HG03060 (cell line): ENCODE results near the gene UBA7.
A peak's percentile ranks its signal among the peaks of the same experiment; 100 is the strongest.
"Not testable (repeated sequence)": the region's sequence is repeated elsewhere in the genome, so short reads cannot be mapped to it uniquely, and the experiment has no call there.

ENCODE experiments used
- ATAC-seq: cut with Tn5 transposase; IDR thresholded peaks from one replicate; pipeline ENCODE4 v1.9.1; 2021; ENCODE audit warnings: low read depth, moderate number of reproducible peaks; ENCODE audit not compliant: unreplicated experiment

The UBA7 gene, protein sequence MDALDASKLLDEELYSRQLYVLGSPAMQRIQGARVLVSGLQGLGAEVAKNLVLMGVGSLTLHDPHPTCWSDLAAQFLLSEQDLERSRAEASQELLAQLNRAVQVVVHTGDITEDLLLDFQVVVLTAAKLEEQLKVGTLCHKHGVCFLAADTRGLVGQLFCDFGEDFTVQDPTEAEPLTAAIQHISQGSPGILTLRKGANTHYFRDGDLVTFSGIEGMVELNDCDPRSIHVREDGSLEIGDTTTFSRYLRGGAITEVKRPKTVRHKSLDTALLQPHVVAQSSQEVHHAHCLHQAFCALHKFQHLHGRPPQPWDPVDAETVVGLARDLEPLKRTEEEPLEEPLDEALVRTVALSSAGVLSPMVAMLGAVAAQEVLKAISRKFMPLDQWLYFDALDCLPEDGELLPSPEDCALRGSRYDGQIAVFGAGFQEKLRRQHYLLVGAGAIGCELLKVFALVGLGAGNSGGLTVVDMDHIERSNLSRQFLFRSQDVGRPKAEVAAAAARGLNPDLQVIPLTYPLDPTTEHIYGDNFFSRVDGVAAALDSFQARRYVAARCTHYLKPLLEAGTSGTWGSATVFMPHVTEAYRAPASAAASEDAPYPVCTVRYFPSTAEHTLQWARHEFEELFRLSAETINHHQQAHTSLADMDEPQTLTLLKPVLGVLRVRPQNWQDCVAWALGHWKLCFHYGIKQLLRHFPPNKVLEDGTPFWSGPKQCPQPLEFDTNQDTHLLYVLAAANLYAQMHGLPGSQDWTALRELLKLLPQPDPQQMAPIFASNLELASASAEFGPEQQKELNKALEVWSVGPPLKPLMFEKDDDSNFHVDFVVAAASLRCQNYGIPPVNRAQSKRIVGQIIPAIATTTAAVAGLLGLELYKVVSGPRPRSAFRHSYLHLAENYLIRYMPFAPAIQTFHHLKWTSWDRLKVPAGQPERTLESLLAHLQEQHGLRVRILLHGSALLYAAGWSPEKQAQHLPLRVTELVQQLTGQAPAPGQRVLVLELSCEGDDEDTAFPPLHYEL

GRCh38 chr3:49813497-49814174 is at the start of gene UBA7:
UBA7 (minus strand) TSS chr3:49813953; CDS start chr3:49813787, 166 bp downstream.
- no peak for ATAC-seq

GRCh38 chr3:49859576-49860305 is 46.0 kb upstream of the UBA7 start:
- no peak for ATAC-seq

DNA sequence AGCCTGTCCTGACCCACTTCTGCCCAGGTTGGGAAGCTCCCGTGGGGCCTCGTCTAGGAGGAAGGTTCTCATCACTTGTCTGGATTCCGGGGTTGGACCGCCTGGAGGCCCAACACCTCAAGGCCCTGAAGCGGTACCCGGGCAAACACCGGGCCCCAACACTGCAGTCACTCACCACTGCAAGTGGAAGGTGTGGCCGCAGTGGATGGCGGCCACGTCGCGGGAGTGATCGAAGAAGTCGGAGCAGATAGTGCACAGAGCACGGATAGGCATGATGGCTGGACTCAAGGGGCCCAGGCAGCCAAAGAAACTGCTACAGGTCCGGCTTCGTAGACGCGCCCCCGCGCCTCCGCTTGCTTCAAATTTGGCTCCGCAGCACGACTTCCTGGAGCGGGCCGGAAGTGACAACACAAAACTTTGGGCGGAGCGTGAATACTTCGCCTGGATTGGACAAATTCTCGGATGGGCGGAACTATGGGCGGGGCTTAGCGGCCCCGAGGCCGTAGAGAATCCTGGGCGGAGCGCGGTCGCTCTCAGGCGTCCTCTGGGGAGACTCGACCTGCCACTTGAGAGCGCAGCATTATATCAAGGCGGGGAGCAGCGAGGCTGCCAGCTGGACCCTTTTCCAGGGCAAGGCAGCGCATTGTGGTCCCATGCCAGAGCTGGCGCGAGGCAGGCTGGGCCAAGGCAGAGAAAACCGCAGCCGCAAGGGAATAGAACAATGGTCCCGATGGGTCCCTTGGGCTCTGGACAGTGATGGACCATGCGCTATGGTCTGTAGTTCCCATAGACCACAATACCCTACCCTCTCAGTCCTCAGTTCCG is 42.6 kb upstream of the UBA7 start, which contains the start of gene TRAIP:
TRAIP (minus strand) TSS at position 384 of the 825 bp plus-strand sequence; CDS start at position 273, 111 bp downstream.
- ATAC-seq, result peak; percentile 95

GRCh38 chr3:49855662-49856061 is 41.9 kb upstream of the UBA7 start:
- ATAC-seq, result no peak

- ATAC-seq, result no peak
Observed at GRCh38 chr3:49845694-49846093, 31.9 kb upstream of the UBA7 start.

DNA sequence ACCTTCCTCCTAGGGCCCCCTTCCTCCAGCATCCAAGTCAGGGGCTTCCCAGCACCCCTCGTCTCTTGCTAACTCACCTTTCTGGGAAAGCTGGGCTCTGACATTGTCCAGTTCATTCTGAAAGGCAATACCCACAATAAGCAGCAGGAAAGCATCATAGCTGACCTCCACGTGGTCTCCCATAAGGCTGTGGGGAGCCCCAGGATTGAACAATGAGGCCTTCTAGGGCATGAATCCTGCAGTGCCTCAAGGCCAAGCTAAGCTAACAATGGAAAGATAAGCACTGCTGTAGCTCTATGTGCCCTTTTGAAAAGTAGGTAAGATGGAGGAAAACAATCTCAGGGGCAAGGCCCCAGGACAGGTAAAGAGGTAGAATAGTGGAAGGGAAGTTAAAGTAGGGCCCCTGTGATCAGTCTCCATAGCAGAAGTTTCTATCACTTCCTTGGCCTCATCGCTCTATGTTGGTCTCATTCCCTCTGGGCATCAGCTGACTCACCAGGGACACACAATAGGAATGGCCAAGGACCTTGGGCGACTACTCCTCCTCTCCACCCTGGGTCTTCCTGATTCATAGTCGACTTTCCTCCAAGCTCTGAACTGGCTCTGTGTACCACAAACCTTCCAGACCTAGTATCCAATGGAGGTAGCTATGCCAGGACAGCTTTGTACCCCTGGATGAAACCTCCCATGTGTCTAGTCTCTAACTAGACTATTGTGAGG is 30.9 kb upstream of the UBA7 start:
- no peak for ATAC-seq

DNA sequence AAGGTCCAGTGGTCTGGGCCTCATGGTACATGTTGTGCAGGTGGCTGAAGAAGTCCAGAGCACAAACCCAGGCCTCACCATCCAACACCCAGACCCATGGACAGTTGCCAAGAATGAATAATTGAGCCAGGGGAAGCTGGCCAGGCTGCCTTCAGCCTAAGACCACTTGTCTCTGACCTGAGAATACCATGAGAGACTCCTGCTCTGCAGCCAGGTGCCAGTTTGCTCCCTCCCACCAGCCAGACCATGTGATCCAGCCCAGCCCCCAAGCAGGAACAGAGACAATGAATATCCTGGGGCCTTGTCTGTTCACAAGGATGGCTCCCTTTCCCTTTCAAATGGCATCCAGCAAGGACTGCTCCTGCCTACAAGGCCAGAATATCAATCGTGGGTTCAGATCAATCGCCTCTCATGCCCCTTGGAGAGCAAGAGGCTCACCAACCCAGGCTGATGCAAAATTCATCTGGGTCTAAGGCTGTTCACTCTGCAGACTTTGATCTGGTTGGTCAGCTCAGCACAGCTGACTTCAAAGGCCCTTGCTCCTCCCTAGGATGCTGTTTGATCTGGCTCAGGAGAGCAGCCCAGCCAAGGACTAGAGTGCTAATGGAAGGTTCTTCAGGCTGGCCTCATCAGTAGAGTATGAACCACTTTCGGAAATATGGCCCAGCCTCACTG is 29.2 kb upstream of the UBA7 start:
- ATAC-seq, result no peak

GRCh38 chr3:49841806-49842205 is 28.1 kb upstream of the UBA7 start:
- no peak for ATAC-seq

DNA sequence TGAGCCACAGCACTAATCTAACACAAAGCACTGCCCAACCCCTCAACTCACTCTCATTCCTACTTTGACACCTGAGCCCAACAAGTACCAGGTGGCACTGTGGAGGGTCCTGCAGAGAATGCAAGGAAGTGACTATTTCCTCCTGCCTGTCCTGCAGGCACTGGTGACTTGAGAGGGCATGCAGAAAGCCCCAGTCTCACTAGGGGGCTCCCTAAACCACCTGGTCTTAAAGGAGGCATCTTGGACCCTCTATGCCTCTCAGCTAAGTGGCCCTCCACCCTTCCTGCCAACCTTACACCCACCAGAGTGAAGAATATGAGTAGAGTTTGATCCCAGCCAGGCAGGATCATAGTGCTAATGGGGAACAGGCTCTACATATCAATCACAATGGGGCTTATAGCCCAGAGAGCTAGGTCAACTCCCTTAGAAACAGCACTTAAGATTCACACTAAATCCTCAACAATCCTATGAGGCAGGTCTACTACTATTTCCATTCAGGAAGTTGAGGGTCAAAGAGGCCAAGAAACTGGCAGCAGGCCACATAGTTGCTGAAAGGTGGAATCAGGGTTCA is 27.5 kb upstream of the UBA7 start:
- ATAC-seq, result no peak

GRCh38 chr3:49840388-49840787 is 26.6 kb upstream of the UBA7 start:
- ATAC-seq, result no peak

GRCh38 chr3:49839193-49839809 is 25.5 kb upstream of the UBA7 start:
- ATAC-seq, result no peak

DNA sequence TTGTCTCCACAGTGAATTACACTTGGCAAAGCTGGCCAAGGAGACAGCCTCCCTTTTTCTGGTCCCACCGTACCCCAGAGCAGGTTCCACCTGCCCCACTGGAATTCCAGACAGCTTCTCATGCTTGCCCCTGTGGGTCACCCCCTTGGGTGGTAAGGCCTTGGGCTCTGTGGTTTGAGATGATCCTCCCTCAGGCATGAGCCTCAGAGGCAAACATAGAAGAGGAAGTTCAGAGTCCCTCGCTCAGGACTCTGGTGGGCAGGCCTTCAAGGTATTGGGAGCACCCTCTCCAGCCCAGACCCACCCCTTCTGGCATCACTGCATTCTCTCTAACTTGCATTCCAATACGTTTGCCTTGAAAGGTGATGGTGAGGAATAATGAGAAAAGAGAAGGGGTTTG is 17.6 kb upstream of the UBA7 start:
- ATAC-seq, result no peak

DNA sequence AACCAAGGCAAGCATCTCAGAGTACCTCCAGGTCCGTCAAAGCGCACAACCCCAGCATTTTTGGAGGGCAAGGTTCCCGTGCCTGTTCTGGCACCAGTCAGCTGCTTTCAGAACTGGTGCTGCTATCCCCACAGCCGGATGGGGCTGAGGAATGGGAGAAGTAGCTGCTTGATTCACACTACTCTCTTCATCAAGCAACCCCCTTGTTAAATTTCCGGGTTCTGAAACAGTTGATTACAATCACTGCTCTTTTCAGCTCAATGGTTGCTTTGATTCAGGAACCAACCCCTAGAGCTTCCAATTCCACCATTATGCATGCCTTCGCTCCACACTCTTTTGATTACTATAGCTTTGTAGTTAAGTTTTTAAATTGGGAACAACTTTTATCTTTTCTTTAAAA is 12.3 kb upstream of the UBA7 start:
- ATAC-seq, result no peak

DNA sequence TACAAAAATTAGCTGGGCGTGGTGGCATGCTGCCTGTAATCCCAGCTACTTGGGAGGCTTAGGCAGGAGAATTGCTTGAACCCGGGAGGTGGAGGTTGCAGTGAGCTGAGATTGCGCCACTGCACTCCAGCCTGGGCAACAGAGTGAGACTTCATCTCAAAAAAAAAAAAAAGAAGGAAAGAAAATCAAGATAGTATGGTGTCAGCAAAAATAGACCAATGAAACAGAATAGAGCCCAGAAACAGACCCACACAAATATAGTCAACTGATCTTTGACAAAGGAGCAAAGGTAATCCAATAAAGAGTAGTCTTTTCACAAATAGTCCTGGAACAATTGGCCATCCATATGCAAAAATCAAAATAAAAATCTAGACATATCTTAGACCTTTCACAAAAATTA is 9.4 kb upstream of the UBA7 start:
- not testable (repeated sequence) for ATAC-seq

DNA sequence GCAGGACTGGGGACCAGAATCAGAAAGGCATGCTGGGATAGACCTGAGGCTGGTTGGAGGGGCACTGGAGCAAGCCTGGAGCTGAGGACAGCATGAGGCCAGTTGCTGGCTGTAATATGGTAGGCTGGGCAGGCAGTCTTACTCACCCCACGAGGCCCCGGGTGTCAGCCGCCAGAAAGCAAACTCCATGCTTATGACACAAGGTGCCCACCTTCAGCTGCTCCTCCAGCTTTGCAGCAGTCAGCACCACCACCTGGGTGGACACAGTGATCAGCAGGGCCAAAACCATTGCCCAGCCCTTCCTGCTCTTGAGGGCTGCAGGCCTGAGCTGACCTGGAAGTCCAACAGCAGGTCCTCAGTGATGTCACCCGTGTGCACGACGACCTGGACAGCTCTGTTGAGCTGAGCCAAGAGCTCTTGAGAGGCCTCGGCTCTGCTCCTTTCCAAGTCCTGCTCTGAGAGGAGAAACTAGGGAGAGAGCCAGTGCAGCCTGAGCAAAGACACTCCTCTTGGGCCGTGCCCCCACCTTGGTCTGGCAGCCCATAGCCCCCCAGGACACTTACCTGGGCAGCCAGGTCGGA is 747 bp downstream of the UBA7 start:
- no peak for ATAC-seq

DNA sequence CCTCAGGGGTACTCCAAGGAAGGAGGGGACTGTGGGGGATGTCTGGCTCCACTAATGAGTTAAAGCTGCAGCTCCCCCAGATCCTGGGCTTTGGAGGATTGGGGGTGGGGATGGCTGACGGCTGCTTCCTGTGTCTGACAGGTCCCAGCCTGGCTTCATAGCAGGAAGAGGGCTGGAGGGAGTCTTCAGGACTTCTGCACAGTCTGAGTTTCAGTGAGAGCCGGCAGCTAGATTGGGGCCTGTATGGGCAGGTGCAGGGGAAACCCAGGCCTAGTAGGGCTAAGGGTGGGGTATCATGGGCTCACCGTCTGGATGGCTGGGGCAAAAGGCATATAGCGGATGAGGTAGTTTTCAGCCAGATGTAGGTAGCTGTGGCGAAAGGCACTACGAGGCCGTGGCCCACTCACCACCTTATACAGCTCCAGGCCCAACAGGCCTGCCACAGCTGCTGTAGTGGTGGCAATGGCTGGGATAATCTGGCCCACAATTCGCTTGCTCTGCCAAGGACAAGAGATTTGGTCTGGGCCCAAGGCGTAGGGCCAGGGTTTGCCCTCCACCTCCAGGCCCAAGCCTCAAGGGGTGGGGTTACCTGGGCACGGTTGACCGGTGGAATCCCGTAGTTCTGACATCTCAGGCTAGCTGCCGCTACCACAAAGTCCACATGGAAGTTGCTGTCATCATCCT is 6.2 kb downstream of the UBA7 start:
- no peak for ATAC-seq
